Right renal pelvis (tissue), 4 donors: ENCODE data around the gene OR51V1. TPM values are rescaled to one million over a fixed set of nuclear protein-coding genes. Genes with fewer than 3 reads are reported as not detected.
A peak's percentile ranks its signal among the peaks of the same experiment; 100 is the strongest.

Source experiments
- DNase-seq, 4 donors: peaks; one replicate each; pipeline ENCODE4 v3.0.0-alpha.2; 2013; ENCODE audit warnings: low read depth in 4 of 4, low spot score in 3 of 4, missing footprints in 1 of 4
- polyA plus RNA-seq, 4 donors: library from polyadenylated mRNA; unstranded; fragments of 120-200 nt; gene quantifications; one replicate each; pipeline ENCODE4 v1.2.1, GENCODE V29; 2013; ENCODE audit not compliant: insufficient read length in 4 of 4

OR51V1 gene
- polyA plus RNA-seq, 4 donors, result not detected

DNA sequence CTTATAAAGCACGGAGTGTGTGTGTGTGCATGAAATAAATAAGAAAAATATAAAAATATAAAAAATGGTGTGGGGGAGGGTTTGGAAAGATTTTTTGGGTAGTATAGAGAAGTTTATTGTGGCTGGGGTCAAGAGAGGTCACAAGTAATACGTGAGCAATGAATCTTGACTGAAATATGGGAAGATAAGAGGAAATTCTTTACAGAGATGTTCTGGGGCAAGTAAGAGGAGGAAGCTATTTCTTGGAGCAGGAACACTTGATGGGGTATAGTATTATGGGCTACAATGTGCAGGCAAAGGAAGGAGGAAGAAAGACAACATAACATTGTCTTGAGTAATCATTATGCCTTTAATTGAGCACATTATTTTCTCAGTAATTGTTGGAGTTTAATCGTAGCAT is 31.7 kb upstream of the OR51V1 start:
- no peak for DNase-seq

DNA sequence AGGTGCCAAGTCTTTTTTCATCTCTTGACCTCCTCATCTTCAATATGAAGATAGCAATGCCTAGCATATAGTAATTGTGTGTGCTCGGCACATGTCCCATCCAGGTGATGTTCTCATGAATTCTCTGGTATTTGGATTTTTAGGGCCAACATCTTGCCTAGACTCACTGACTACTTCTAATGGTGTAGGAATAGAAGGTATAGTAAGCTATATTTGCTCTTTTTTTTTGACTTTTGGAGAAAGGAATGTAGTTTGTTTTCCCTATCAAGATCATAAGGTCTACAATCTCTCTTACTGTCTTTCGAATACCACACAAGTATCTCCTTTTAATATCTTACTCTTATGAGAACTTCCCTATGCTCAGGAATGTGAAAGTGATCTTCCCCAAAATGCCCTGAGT is 30.6 kb upstream of the OR51V1 start:
- DNase-seq, result no peak

DNA sequence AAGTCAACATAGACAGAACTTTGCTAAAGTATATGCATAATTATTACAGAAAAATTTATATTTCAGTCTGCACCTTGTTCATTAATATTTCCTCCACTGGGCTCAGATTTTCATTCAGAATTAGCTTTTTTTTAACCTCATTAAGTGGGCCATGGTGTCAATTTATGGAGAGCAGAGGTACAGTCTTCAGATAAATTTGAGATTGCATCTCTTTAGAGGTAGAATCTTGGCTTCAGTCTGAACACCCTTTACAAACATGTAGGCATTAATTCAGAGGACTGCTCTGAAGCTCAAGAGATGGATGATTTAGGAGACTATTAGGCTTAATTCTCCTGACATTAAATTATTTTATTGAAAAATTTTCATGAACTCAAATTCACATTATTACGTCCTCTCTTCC is 29.8 kb upstream of the OR51V1 start:
- DNase-seq, result no peak

DNA sequence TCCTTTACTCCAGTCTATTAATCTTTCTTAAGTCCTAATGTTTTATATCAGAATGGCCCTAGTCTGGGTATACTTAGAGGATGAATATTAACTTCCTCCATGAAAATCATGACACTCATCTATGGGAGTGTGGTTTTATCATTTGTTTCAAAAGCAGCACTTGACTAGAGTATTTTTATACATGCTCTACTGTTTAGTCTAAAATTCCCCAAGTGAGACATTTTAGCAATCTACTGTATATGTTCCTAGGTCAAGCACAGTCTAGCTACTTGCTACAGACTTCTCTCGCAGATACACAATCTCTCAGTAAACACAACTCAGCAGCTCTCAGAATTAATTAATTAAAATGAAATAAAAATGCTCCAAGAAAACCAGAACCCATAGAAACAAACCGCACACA is 29.3 kb upstream of the OR51V1 start:
- no peak for DNase-seq

DNA sequence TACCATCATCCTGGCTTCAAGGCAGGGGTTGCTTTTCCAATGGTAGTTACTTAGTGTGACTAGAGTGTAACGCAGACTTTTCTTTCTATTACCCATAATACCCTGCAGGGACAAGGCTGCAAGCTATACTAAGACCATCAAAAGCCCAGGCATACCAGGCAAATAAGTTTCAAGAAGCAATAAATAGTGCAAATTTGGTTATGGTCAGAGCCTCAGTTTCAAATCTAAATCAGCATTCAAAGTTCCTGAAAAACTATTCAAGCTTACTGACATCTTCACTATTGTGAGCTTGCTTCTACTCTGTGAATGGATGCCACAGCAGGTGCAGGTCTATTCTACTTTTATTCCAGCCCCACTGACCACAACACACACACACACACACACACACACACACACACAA is 28.9 kb upstream of the OR51V1 start:
- DNase-seq, result no peak

DNA sequence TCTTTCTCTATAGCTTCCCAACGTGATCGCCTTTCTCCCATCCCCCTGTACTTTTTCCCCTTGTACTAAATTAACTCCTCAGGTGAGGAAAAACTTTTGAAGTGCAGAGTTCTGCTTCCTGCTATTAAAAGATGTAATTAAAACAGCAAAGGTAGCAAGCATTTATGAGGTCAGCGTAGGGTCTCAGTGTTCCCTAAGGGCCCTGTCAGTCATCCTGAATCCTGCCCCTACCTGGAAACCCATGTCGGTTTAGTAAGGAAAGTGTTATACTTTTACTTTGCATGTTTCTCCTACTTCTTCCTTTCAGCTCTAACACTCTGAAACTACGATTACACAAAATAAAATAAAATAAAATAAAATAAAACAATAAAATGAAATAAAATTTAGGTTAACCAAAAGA is 27.6 kb upstream of the OR51V1 start:
- DNase-seq, result no peak

DNA sequence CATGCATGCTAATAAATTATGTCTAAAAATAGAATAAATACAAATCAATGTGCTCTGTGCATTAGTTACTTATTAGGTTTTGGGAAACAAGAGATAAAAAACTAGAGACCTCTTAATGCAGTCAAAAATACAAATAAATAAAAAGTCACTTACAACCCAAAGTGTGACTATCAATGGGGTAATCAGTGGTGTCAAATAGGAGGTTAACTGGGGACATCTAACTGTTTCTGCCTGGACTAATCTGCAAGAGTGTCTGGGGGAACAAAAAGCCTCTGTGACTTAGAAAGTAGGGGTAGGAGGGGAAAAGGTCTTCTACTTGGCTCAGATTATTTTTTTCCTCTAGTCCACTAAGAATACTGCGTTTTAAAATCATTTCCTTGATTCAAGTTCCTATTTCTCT is 27.2 kb upstream of the OR51V1 start:
- no peak for DNase-seq

DNA sequence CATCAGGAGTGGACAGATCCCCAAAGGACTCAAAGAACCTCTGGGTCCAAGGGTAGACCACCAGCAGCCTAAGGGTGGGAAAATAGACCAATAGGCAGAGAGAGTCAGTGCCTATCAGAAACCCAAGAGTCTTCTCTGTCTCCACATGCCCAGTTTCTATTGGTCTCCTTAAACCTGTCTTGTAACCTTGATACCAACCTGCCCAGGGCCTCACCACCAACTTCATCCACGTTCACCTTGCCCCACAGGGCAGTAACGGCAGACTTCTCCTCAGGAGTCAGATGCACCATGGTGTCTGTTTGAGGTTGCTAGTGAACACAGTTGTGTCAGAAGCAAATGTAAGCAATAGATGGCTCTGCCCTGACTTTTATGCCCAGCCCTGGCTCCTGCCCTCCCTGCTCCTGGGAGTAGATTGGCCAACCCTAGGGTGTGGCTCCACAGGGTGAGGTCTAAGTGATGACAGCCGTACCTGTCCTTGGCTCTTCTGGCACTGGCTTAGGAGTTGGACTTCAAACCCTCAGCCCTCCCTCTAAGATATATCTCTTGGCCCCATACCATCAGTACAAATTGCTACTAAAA is 26.3 kb upstream of the OR51V1 start, which contains the start of gene HBB:
Gene HBB (minus strand): TSS at position 340 of the 579 bp plus-strand sequence. CDS start 50 bp downstream, at position 290.
- no peak for DNase-seq

DNA sequence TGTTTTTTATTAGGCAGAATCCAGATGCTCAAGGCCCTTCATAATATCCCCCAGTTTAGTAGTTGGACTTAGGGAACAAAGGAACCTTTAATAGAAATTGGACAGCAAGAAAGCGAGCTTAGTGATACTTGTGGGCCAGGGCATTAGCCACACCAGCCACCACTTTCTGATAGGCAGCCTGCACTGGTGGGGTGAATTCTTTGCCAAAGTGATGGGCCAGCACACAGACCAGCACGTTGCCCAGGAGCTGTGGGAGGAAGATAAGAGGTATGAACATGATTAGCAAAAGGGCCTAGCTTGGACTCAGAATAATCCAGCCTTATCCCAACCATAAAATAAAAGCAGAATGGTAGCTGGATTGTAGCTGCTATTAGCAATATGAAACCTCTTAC is 25.0 kb upstream of the OR51V1 start:
- no peak for DNase-seq

DNA sequence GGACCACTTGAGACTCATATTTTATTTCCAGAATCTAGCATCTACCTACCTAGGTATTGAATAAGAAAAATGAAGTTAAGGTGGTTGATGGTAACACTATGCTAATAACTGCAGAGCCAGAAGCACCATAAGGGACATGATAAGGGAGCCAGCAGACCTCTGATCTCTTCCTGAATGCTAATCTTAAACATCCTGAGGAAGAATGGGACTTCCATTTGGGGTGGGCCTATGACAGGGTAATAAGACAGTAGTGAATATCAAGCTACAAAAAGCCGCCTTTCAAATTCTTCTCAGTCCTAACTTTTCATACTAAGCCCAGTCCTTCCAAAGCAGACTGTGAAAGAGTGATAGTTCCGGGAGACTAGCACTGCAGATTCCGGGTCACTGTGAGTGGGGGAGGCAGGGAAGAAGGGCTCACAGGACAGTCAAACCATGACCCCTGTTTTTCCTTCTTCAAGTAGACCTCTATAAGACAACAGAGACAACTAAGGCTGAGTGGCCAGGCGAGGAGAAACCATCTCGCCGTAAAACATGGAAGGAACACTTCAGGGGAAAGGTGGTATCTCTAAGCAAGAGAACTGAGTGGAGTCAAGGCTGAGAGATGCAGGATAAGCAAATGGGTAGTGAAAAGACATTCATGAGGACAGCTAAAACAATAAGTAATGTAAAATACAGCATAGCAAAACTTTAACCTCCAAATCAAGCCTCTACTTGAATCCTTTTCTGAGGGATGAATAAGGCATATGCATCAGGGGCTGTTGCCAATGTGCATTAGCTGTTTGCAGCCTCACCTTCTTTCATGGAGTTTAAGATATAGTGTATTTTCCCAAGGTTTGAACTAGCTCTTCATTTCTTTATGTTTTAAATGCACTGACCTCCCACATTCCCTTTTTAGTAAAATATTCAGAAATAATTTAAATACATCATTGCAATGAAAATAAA is 24.3 kb upstream of the OR51V1 start:
- DNase-seq, result no peak

DNA sequence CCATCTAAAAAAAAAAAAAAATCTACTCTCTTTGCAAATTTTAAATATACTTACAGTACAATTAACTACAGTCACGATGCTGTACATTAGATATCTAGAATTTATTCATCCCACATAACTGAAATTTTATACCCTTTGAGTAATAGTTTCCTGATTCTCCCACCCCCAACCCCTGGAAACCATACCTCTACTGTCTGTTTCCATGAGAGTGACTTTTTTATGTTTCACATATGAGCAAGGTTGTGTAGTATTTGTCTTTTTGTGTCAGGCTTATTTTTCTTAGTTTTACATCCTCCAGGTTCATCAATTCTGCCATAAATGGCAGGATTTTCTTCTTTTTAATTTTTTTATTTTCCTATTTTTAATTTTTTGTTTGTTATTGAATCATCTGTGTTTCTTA is 23.2 kb upstream of the OR51V1 start:
- no peak for DNase-seq

DNA sequence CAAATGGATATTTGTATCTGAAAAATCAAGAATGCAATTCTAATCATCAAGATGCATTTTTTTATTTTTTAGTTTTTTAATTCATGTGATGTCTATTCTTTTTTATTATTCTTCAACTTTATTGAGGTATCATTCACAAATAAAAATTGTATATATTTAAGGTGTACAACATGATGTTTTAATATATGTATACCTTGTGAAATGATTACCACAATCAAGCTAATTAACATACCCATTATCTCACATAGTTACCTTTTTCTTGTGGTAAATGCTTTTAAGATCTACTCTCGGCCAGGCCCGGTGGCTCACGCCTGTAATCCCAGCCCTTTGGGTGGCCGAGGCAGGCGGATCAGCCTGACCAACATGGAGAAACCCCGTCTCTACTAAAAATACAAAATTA is 22.7 kb upstream of the OR51V1 start:
- no peak for DNase-seq

DNA sequence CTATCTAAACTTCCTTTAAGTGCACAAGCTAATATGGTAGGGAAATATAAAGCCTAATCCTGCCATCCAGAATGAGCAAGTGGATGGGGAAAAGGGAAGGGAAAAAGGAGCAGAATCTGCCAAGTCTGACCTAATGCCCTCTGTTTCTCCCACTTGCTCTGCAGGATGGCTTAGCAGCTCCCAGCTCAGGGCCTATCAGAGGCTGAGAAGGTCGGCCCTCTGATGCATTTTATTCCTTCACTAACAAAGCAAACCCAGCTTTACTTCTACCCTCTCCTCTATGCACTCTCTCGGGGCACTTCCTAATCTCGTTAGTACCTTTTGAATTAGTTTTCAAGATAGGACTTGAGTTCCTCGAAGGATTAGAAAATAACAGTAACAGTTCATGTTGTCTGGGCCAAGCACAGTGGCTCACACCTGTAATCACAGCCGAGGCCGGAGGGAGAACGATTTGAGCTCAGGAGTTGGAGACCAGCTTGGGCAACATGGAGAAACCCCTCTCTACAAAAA is 9.9 kb upstream of the OR51V1 start:
- no peak for DNase-seq

DNA sequence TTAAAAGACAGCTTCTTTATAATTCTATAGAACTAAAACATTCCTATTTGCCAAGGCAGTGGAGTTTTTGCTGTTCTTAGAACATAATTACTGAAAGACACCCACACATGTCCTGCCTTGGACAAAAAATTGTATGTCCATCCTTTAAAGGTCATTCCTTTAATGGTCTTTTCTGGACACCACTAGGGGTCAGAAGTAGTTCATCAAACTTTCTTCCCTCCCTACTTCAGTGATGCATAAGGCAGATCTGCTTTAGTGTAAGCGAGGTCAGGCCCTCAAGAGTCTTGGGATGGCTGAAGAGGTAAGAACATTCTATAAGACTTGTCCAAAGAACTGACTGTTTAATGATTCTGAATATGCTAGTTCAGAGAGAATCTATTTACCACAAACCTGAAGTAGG is 4.3 kb upstream of the OR51V1 start:
- peak in 3 of 4 donors; percentile 1 to 28 (median 17) for DNase-seq

DNA sequence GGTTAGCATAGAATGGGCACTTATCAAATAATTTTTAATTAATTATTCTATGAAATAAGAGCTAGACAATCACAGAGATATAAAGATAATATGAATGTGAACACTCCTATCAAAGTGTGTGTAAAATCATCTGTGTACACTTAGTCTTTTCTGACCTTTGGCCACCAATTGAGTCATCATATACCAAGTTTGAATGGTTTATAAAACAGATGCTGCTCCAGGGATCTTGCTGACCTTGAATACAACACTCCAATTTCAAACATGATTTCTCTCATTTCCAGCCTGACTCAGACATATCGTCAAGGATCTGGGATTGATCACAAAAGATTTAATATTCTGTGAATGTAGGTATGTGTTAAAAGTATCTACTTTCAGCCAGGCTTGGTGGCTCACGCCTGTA is 2.9 kb upstream of the OR51V1 start:
- no peak for DNase-seq

DNA sequence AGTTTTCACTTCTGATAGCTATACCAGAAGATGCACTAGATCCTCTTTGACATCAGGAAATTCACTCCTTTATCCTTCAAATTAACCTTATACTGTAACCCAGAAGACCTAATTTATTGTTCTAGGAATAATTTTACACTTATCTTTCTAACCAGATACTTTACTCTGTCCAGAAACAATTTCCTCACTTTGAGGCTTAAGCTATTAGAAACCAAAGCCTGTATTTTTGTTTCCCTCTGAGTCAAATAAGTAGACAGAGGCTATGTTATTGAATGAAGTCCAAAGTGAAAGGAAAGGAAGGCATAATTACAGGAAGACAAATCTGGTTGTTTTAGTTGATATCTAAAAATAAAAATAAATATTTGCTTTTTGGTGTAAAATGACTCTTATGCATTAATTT is 2.2 kb downstream of the OR51V1 start:
- DNase-seq, result no peak

DNA sequence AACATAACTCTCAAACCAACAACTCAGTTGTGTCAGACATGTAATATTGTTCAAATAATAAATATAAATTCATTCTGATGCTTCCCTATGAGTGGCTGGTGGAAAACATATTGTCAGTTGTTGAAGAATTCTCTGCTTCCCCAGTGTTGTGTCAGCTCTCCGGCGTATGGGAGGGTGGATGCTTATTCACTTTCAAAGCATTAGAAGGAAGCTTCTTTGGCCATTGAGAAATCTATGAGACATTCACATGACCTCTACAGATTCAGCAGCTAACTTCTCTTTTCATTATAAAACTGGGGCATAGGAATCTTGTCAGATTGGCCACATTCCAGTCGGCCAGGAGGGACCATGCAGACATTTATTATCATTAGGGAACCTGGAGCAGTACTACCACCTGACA is 2.9 kb downstream of the OR51V1 start:
- no peak for DNase-seq

DNA sequence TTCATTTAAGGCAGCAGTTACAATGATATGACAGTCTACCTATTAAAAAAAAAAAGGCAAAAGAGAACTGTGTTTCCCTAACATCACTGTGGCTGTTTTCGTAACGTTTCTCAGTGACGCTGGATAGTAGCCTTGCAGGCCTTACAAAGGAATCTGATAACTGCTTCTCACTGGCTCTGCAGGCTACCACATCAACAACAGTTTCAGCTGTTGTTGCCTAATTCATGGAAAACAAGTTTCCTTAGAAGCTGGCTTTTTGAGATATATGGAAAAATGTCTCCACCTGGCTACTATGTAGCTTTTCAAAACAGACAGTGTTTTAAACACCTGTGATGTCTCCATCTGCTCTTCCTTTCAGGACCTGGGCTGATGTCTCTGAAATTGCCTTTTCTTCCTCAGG is 3.8 kb downstream of the OR51V1 start:
- DNase-seq, result no peak

DNA sequence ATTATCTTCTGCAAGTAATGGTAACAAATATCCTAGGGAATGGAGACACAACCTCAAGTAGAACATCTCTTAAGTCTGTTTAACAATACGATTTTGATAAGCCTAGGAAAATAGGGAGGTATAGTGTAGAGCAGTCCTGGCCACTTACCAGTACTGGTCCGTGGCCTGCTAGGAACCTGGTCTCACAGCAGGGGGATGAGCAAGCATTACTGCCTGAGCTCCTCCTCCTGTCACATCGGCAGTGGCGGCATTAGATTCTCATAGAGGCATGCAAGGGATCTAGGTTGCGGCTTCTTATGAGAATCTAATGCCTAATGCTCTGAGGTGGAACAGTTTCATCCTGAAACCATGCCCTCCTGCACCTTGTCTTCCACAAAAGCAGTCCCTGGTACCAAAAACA is 4.4 kb downstream of the OR51V1 start:
- DNase-seq, result no peak

DNA sequence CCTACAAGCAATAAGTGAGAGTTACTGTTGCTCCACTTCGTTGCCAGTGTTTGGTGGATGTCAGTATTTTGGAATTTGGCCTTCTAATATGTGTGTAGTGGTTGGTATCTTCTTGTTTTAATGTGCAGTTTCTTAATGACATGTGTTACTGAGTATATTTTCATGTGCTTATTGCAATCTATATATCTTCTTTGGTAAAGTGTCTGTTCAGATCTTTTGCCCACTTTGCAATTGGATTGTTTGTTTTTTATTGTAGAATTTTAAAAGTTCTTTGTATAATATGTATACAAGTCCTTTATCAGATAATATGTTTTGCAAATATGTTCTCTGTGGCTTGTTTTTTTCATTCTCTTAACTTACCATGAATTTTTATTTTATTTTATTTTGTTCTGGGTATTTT is 7.7 kb downstream of the OR51V1 start:
- DNase-seq, result no peak

DNA sequence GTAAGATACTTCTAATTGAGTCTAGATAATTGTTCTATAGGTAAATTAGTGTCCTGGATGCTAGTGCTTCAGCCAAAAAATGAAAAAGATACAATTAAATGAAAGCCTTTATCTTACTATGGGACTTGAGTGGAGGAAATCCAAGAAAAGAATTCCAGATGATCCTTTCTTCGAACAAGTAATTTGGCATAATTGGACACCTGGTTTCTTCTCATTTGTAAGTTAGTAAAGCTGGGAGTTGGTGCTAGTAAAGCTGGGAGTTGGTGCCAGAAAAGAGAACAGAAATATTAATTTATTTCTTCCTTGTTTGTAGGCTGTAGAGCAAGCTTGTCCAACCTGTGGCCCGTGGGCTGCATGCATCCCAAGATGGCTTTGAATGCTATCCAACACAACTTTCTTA is 12.3 kb downstream of the OR51V1 start:
- no peak for DNase-seq
